GM18499 (cell line): ENCODE measurements around the gene FOXN3.

ENCODE experiments used
- ATAC-seq: cut with Tn5 transposase; IDR thresholded peaks from one replicate; pipeline ENCODE4 v1.9.1; 2021; ENCODE audit warnings: moderate number of reproducible peaks; ENCODE audit not compliant: insufficient read depth, unreplicated experiment

The FOXN3 gene

GRCh38 chr14:89387922-89388685 lies 28.9 kb downstream of the FOXN3 start:
- no peak for ATAC-seq

- no peak for ATAC-seq
Measured at GRCh38 chr14:89386212-89386886, 30.7 kb downstream of the FOXN3 start.

- no peak for ATAC-seq
Measured at GRCh38 chr14:89384636-89385035, 32.4 kb downstream of the FOXN3 start.

DNA sequence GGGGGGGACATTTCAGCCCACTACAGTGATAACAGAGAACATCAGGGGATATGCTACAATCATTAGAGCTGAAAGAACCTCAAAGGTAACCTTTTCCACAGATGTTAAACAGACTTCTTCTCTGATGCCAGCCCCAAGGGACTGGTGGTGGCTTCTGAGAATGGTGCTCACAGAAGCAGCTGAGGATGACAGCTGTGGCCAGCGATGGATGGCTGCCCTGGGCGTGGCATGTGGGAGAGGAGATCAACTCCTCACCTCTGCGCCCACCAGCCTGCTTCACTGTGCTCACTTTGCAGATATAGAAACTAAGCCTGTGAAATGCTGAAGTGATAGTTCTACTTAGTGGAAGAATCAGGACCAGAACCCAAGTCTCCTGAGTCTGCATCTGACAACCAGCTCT lies 33.0 kb downstream of the FOXN3 start:
- peak; percentile 85 for ATAC-seq

DNA sequence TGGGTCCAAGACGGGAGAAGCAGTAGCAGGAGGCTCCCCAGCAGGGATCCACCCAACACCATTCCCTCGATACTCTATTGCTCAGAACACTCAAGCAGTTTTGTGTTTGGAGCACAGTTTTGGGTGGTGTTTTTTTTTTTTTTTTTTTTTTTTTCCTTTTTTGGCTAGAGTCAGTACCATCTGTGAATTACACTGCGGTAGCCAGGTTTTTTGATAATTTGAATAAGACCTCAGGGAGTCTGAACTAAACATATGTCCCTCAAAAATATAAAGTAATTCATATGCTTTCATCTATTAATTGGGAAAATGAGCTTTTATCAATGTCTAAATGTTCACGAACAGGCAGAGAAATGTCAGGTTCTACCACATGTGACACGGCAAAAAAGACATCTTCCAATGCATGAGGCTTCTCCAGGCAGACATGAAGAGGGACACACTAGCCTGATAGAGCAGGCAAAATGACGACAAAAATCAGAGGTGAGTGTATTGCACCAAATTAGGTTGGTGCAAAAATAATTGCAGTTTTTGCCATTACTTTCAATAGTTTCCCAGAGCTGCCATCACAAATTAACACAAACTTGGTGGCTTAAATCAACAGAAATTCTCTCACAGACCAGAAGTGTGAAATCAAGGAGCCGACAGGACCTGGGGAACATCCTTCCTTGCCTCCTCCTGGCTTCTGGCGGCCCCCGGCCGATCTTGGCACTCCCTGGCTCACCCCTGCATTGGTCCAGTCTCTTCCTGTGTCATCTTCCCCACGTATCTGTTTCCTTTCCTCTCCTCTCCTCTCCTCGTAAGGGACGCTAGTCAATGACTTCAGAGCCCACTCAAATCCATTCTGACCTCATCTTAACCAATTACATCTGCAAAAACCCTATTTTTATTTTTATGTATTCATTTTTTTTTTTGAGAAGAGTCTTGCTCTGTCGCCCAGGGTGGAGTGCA lies 33.9 kb downstream of the FOXN3 start:
- no peak for ATAC-seq

GRCh38 chr14:89382487-89382886 lies 34.5 kb downstream of the FOXN3 start:
- no peak for ATAC-seq

DNA sequence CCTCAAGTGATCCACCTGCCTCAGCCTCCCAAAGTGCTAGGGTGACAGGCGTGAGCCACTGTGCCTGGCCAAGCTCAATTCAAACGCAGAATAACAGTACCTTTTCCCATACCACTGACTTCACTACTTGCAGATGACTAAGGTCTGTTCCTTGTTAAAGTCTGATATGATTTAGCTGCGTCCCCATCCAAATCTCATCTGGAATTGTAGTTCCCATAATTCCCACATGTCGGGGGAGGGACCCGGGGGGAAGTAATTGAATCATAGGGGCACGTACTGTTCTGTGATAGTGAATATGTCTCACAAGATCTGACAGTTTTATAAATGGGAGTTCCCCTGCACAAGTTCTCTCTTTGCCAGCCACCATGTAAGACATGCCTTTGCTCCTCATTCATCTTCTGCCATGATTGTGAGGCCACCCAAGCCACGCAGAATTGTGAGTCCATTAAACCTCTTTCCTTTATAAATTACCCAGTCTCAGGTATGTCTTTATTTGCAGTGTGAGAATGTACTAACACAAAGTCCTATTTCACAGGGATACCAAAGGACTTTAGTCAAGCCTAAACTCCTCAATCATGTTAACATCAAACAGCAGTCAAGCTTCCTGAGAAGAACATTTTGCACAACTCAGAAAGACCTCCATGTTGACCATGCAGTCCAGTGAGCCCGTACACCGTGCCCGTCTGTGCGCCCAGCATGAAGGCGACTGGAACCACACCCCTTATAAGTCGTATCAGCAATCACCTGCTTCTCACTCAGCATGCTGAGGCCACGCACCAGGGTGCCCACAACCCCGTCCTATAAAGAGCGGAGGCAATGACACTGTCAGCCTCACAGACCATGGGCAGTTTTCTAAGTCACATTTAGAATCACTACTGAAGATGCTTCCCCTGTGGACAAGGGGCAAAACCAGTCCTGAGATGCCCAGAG lies 36.9 kb downstream of the FOXN3 start:
- no peak for ATAC-seq

GRCh38 chr14:89379006-89379405 lies 38.0 kb downstream of the FOXN3 start:
- ATAC-seq: no peak

DNA sequence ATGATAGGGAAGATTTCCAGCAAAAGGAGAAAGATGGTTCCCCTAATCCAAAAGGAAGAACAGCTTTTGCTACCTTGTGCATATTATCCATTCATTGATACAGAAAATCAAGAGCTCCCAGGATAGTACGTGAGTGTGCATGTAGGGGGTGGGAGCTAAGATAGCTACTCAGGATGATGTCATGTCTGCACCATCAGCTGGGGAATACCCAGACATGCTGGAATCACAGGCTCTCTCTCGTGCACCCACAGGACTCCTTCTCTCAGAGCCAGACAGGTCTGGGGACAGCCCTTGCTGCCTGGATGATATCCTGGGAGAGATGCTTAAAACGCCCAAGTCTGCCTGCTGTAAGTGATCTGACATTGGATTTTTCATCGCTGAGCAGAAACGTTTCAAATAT lies 38.9 kb downstream of the FOXN3 start:
- ATAC-seq: no peak

- no peak for ATAC-seq
Measured at GRCh38 chr14:89377544-89377943, 39.5 kb downstream of the FOXN3 start.

DNA sequence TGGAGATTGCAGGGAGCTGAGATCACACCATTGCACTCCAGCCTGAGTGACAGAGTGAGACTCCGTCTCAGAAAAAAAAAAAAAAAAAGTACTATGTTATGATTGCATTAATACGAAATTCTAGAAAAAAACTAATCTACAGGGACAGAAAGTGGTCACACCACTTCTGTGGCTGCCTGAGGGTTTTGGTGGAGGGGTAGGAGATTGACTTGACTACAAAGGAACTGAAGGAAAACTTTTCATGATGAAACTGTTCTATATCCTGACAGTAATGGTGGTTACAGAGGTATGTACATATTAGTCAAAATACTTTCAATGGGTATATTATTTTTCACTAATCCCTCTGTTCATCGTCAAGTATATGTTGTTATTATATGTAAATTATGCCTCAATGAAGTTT lies 42.1 kb downstream of the FOXN3 start:
- no peak for ATAC-seq

DNA sequence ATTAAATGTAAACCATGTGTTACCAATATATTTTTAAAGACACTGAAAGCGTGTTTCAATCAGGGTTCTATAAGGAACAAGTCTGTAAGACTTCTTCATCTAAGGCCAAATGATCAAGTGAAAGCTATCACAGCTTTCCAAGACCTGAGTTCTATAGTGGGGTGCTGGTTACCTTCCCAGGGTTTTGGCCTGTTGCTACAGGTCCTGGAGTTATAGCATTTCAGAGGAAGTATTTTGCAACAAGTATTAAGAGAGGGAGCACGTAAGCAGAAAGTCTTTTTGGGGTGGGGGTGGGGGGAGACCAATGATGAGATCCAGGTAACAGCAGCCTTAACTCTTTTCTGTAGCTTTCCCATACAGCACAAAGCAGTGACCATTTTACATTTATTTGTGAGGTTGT lies 43.8 kb downstream of the FOXN3 start:
- ATAC-seq: no peak

- ATAC-seq: no peak
Measured at GRCh38 chr14:89372512-89372883, 44.5 kb downstream of the FOXN3 start.

DNA sequence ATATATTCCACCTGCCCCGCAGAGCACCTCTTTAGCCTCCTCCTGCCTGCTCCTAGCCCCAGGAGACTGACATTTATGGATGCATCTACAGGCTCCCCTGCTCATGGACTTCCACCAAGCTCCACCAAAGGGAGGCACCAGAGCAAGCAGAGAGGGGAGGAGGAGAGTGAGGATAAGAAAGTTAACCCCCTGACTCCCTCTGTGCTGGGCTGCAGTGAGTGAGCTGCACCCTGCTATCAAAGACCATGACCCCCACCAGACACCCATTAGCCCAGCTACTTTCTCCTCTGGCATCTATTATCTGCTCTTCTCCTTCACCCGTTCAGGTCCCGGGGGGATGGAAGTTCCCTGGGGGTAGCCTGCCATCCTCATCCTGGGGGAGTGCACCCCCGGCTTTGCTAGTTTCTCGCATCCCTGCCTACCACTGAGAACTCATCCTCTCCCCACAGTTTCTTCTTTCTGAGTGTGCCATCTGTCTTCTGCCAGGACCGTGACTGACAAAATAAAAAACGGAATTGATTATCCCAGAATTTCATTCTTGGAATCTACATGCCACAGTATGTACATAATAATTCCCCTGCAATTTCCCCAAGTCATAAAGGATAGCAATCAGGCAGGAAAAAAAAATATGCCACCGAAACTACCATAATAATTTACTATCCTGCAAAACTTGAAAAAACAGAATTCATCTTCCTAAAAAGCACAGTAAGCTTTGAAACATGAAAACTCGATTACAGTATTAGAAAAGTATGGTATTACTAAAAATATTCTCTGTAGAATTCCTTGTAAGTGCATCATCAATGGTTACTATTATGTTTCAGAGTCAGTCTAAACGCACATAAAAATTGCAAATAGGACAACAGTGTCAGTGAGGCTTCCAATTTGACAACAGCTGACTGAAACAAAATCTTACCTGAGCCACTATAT lies 45.2 kb downstream of the FOXN3 start:
- no peak for ATAC-seq

DNA sequence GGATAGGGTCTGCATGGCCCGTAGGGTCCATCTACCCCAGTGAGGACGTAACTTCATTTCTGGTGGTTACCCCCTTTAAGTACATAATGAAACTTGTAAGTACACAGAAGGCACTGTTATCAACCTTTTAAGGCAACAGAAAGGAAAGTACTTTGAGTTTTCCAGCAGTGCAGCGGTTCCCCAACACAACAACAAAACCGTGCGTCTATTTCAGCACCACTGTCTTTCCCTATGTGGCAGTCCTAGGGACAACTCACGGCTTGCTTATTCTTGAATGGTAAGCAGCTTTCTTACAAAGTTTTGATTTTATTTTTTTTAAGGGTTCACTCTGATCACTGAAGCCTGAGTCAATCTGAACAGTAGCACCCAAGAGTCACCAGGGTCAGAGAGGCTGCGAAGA lies 46.3 kb downstream of the FOXN3 start:
- no peak for ATAC-seq

DNA sequence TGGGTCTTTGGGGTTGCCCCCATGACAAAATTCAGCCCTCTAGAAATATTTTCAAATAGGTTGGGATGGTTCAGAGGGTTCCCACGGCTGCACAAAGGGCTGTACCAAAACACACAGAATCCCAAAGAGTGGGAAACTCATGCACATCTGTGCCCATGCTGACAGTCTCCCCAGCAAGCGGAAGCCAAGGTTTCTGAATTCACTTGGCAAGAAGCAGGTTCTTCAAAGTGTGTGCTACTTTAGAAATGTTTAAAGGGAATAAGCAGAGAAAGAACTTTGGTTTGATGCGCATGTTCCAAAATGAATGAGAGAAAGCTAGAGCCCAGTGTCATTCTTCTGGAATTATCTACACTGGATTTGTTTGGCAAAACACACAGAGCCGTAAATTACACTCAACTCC lies 46.7 kb downstream of the FOXN3 start:
- no peak for ATAC-seq

- ATAC-seq: no peak
Measured at GRCh38 chr14:89369656-89370055, 47.4 kb downstream of the FOXN3 start.

DNA sequence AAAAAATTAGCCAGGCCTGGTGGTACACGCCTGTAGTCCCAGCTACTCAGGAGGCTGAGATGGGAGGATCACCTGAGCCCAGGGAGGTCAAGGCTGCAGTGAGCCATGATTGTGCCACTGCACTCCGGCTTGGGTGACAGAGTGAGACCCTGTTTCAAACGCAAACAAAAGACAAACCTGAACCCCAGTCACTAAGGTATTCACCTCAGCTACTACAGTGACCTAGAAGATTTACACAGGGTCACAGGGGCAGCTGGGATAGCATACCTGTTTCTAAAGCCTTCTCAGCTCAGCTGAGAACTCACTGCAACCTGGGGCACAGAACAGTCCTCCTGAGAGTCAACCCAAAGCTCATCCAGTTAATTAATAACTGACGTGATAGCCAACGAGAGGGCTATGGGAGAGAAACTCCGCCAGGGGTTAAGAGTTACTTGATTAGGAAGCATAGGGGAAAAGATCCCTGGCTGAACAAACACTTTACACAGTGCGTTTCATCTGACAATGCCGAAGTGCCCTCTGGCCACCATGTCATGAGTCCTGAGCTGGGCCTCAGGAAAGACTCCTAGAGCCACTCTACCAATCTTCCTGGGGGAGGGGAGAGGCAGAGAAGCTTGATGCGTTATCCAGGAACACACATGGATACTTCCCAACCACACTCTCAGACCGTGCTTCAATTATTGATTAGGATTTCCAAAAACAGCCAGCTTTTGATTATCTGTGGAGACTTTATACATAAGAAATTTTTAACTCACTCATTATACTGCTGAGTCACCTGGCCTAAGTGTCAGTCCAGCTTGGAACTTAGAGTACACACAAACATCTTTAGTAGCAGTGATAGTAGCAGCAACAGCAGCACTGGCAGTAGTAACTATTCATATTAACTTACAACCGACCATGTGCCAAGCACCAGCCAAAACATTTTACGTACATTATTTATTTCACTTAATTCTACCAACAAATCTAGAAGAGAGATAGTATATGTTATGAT lies 48.2 kb downstream of the FOXN3 start:
- ATAC-seq: no peak
